Left colon (tissue), 2 donors: ENCODE data around the gene NR1I2. TPM values are rescaled to one million over a fixed set of nuclear protein-coding genes. Genes with fewer than 3 reads are reported as not detected.

Experiments
- ATAC-seq: fragments of 200-7000 bp; cut with Tn5 transposase; one replicate; pipeline ENCODE4 v1.9.1; 2020; ENCODE audit warnings: mild to moderate bottlenecking, moderate library complexity
- DNase-seq, 2 donors: peaks; one replicate each; pipeline ENCODE4 v3.0.0-alpha.2; 2020
- intact Hi-C, 2 donors: fragments of 100-400 bp; cut with DNase I in 1 of 2; cut with micrococcal nuclease in 1 of 2; formaldehyde crosslinking; loops; one replicate each; pipeline versions ENCODE4 v1.11.2 to v1.14.0; 2022; cut with DNase I, micrococcal nuclease
- long read RNA-seq: library from polyadenylated mRNA; unstranded; transcript quantifications from one replicate; pipeline ENCODE4 v2.0.0, GENCODE V29; 2021
- total RNA-seq, 2 donors: library from RNA; stranded (reverse); fragmentation: NEBNext Ultra II Directional; extraction: Animal tissue kit (Norgen Biotek cat#: 25700); gene quantifications; one replicate each; pipeline ENCODE4 v1.2.1, GENCODE V29; 2021
- donor health status: DM: no; HTN: no; CAD: no.
- donor health status: DM: yes; HTN: yes; CAD: no.

NR1I2 gene
- total RNA-seq: 10 to 100 TPM; 71.2 to 90.8 TPM
- long read RNA-seq, full-length matches to known transcripts: 50 of 108 reads
- long read RNA-seq, partial matches to known transcripts: 40 of 108 reads
- long read RNA-seq, other reads (novel, unspliced or antisense): 18 of 108 reads

DNA sequence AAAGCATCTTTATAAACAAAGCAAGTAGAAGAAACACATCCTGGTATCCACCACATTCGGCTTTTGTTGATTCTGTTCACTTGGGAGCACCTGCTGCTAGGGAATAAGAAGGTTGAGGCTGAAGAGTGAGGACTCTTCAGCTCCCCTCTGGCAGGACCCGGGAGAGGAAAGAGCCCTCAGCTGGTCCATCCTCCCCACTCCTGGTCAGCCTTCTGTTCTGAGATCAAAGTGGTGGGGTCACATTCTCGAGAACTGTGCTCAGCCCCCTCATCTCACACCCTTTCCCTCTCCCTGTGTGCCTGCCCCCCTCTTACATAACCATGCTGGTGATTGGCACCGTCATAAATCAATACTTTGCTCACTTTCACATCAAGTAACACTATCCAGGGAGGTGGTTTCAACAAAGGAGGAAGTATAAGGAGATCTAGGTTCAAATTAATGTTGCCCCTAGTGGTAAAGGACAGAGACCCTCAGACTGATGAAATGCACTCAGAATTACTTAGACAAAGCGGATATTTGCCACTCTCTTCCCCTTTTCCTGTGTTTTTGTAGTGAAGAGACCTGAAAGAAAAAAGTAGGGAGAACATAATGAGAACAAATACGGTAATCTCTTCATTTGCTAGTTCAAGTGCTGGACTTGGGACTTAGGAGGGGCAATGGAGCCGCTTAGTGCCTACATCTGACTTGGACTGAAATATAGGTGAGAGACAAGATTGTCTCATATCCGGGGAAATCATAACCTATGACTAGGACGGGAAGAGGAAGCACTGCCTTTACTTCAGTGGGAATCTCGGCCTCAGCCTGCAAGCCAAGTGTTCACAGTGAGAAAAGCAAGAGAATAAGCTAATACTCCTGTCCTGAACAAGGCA, at the start of gene NR1I2:
Gene NR1I2, plus strand, starts transcription at position 772 of the 869 bp plus-strand sequence.
- peak; percentile 95 for ATAC-seq
- intact Hi-C loops: no loop called here
- DNase-seq: peak; percentile 52 to 59

DNA sequence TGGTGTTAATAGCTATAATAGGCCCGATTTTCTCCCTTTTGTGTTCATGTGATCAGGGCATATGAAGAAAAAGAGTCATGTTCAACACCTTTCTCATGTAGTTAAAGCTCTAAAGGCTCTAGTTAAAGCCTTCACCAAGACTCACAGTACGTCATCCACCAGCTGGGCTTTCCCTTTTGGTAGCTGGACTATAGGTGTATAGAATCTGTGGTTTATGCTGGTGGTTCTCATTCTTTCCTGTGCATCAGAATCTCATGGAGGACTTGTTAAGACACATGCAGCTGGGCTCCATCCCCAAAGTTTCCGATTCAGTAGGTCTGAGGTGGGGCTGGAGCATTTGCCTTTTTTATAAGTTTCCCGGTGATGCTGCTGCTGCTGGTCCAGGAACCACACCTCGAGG, 48.1 kb upstream of the NR1I2 start:
- intact Hi-C loops: no loop called here
- no peak for ATAC-seq
- DNase-seq: no peak

DNA sequence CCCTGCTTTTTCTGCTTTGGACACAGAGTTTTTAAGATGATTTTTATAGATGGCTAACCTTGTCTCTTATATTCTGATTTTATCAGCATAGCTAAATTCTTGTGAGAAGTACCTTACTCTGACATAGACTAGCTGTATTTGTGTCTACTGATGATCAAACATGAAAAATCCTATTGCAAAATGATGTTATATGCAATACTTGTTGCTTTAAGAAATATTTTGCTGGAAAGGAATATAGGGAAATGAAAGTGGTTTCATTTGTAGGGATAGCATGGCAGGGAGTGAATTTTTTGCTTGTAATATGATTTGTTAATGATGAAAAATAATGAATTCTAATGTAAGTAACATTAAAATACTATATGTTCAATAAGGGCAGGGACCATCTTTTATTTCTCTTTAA, 43.2 kb upstream of the NR1I2 start:
- intact Hi-C loops: no loop called here
- DNase-seq: no peak
- no peak for ATAC-seq

- ATAC-seq (no peak), DNase-seq (no peak)
- intact Hi-C loops: no loop called here
Observed at GRCh38 chr3:119741657-119742590, 40.0 kb upstream of the NR1I2 start.

DNA sequence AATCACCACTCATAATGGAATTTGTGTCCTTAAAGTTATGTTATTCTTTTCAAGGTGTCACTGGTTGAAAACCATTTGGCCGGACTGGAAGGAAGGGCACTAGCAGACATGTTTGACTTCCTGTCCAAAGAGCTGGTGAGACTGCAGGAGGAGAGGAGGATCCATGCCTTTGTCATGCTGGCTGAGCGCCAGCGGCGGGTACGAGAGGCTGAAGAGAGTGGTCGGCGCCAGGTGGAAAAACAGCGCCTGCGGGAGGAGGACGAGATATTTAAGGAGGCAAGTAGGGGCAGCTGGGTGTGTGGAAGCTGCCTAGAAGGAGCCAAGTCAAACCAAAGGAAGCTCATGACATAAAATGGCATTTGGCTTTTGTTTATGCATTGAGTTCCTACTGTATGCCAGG, 38.0 kb upstream of the NR1I2 start:
- no peak for ATAC-seq
- no peak for DNase-seq
- intact Hi-C loops: no loop called here

GRCh38 chr3:119745942-119746341, 36.0 kb upstream of the NR1I2 start:
- intact Hi-C loops: no loop called here
- ATAC-seq: no peak

DNA sequence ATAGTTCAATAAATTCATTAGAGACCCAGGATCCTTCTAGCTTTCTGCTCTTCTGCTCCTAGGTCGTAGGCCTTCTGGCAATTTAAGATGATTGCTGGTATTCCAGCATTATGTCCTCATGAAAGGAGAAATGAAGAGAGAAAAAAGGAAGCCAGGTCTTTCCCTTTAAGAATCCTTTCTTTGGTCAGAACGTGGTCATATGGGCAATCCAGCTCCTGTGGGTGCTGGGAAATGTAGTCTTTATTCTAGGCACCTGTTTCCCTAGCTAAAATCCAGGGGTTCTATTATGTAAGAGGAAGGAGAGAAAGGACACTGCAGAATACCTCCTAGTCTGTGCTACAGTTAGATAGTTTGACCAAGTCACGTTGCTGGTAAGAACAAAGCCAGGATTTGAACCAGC, 35.5 kb upstream of the NR1I2 start:
- ATAC-seq (no peak), DNase-seq (no peak)
- intact Hi-C loops: no loop called here

More at GRCh38 chr3:119745942-119746341, 36.0 kb upstream of the NR1I2 start:
- no peak for DNase-seq

- DNase-seq: no peak
- ATAC-seq: no peak
- intact Hi-C loops: no loop called here
Observed at GRCh38 chr3:119747357-119747756, 34.5 kb upstream of the NR1I2 start.

DNA sequence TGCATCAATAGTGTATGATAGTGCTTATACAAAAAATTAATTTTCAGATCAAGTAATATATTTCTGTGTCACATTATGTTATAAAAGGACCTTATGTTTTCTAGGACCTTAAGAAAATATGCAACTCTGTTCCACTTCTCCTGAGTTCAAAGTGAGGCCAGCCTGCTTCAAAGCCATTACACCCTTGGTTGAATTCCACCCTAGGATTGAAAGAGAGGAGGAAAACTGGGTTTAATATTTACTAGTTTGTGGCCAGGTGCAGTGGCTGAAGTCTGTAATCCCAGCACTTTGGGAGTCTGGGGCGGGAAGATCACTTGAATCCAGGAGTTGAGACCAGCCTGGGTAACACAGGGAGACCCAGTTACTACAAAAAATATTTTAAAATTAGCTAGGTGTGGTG, 32.9 kb upstream of the NR1I2 start:
- DNase-seq (no peak), ATAC-seq (no peak)
- intact Hi-C loops: no loop called here

DNA sequence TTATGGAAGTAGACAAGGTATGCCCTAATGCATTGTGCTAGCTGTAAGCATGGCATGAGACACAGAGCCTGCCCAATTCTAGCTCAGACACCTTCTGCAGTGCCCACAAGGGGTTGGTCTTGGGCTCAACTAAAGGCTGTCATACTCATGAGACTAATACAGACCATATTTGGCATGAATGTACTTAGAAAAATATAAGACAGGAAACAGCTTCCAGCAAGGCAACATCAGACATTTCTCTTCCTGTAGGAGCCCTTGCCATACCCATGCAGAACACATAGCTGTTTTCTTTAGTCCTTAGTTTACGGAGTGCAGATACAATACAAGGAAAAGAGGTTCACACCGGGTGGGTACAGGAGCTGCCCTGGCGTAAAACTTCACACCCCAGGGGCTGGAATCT, 30.5 kb upstream of the NR1I2 start:
- intact Hi-C loops: no loop called here
- ATAC-seq (no peak), DNase-seq (no peak)

GRCh38 chr3:119759962-119760361, 21.9 kb upstream of the NR1I2 start:
- intact Hi-C loops: no loop called here
- ATAC-seq (no peak), DNase-seq (no peak)

DNA sequence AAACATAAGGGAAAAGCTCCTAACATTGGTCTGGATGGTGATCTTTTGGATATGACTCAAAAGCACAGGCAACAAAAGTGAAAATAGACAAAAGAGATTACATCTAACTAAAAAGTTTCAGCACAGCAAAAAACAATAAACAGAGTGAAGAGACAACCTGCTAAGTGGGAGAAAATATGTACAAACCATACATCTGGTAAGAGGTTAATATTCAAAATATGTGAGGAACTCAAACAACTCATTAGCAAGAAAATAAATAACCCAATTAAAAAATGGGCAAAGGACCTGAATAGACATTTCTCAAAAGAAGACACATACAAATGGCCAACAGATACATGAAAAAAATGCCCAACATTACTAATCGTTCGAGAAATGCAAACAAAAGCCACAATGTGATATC, 19.0 kb upstream of the NR1I2 start:
- DNase-seq (no peak), ATAC-seq (no peak)
- intact Hi-C loops: no loop called here

- DNase-seq: no peak
- intact Hi-C loops: no loop called here
- ATAC-seq: no peak
Observed at GRCh38 chr3:119763466-119763865, 18.4 kb upstream of the NR1I2 start.

GRCh38 chr3:119765239-119765638, 16.7 kb upstream of the NR1I2 start:
- DNase-seq: no peak
- intact Hi-C loops: no loop called here
- no peak for ATAC-seq

- intact Hi-C loops: no loop called here
- no peak for ATAC-seq
- DNase-seq: no peak
Observed at GRCh38 chr3:119767936-119768601, 13.8 kb upstream of the NR1I2 start.

DNA sequence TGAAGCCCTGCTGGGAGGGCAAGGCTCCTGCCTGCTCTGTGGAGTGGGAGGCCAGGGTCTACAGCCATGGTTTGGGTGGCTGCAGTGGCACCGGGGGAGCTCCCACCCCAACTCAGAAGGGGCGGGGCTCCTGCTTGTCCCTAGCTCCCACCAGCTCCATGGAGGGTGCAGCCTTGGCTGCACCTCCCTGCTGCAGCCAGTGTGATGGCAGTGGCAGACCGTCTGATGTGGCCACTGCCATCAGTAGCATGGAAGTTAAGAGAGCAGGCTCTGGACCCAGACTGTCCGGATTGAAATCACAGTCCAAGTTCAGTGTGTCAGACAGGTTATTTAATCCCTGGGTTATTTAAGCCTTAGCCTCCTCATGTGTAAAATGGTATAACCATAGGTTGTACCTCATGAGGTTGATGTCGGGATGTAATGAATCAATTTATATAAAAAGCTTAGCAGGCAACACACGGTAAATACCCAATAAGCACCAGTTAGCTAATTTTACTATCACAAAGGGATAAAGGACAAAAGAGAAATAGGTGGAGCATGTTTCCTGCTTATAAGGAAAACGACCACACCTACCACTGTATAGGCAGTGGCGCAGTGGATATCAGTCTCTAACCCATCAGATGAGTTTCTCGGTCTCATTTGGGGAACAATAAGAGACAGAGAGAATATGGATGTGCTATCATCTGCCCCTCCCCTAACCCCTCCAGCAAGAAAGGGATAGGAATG, 13.1 kb upstream of the NR1I2 start:
- no peak for DNase-seq
- ATAC-seq: peak; percentile 83
- intact Hi-C loops: no loop called here

DNA sequence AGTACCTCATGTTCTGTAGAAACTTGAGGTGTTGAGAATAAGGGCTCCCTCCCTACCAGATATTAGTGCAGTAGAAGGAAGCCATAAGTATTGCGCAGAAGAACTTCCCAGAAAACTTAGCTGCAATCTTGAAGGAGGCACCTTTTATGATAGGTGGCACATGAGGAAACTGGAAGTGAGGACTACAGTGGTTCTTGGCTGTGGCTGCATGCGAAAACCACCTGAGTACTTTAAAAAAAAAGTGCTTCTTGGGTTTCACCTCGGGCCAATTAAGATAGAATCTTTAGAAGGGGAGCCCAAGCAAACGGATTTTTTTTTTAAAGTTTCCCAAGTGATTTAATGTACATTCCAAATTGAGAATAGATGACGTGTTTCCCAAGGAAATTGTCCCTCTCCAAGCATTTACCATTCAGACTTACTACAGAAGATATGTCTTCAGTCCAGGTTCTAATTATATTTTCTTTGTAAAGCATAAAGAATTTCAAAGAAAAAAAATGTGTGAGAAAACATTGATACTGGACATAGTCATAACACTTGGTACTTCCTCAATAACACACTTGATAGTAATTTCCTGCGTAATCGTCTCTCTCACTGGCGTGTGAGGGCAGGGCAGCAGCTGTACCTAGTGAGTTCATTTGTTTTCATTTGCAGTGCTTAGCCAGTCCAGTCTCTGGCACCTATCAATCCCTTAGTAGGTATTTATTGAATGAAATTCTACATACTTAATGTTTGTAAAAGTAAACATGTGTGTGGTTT, 12.3 kb upstream of the NR1I2 start:
- ATAC-seq: peak; percentile 97

GRCh38 chr3:119774444-119774843, 7.5 kb upstream of the NR1I2 start:
- intact Hi-C loops: no loop called here
- ATAC-seq (no peak), DNase-seq (no peak)

More for the DNA sequence above, 12.3 kb upstream of the NR1I2 start:
- intact Hi-C loops: no loop called here
- peak in 1 of 2 donors; percentile 47 for DNase-seq
